VCaP (cell line): Measurements from ENCODE around the gene MMP23B.
"Not testable (repeated sequence)": the region's sequence is repeated elsewhere in the genome, so short reads cannot be mapped to it uniquely, and the experiment has no call there.

Experiments used
- H3K27ac ChIP-seq: fragments of 450-650 bp; 2 replicates; pipeline ENCODE4 v1.5.1; 2017
- TF ChIP-seq, protein P1 (sequence below): fragments of 450-650 bp; conservative IDR thresholded peaks from 2 replicates; pipeline ENCODE4 v1.5.1; 2017; ENCODE audit warnings: mild to moderate bottlenecking, moderate library complexity

The MMP23B gene

DNA sequence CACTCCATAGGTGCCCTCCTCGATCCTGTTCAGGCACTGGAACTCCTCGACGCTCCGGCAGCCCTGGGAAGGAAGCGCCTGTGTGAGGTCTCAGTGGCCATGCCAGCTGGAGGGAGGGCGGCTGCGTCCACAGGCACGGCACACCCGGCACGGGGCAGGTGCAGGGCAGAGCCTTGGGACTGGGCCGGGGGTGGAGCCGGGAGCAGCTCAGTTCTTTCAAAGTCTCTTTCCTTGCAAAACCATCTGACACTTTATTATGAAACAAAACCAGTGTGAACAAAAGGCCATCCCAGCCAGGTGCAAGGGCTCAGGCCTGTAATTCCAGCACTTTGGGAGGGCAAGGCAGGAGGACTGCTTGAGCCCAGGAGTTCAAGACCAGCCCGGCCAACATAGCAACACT lies 6.6 kb downstream of the MMP23B start:
- not testable (repeated sequence) for H3K27ac ChIP-seq

DNA sequence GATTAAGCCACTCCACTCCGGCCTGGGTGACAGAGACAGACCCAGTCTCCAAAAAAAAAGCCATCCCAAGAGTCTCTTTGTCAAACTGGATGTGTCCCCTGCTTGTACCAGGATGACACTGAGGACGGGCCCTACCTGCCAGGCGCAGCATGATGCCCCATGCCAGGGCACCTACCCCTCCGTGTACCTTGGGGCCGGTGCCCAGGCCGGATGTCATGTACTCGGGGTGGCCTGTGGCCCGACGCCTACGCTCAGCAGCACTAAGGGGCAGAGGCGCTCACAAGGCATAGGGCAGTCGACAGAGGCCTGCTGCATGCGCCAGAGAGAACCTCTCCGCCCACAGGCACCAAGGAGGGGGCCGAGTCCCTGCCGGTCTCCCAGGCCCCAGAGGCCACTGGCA lies 7.4 kb downstream of the MMP23B start:
- not testable (repeated sequence) for H3K27ac ChIP-seq

DNA sequence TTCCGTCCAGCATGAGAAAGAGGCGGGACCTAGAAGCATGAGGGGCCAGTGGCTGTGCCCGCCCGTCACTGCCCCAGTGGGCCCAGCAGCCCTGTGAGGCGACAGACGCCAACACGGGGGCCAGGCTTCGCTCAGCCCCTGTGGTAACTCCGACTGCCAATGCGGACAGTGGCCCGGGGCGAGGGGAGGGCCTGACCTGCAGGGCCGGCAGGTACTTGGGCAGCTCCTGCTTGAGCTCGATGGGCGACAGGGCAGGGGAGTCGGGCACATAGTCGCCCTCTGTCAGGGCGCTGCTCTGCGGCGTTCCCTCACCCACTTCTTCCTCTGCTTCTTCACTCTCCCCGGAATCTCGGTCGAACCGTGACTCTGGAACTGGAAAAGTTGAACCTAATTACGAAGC lies 8.1 kb downstream of the MMP23B start:
- H3K27ac ChIP-seq = not testable (repeated sequence)

DNA sequence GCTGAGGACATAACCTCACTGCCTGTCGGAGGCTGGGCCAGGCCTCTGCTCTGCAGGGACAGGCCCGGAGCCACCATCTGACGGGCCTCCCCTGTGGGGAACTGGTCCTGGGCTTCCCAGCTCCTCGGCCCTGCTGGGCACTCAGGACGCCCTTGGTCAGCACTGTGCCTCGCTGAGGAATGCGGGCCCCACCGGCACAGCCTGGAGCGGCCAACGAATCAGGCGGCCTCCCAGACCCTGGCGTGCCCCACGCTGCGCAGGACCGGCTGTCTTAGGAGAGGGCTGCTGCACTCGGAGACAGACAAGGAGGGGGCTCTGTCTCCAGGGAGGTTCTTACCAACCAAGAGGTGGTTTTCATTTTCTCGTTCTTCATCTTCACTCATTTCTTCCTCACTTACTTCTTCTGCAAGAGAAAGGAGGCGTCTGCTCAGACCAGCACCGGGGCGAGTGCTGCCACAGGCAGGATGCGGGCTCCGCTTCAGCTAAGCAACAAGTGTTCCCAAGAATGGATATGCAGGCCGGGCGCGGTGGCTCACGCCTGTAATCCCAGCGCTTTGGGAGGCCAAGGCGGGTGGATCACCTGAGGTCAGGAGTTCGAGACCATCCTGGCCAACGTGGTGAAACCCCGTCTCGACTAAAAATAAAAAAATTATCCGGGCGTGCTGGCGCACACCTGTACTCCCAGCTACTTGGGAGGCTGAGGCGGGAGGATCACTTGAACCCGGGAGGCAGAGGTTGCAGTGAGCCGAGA lies 8.9 kb downstream of the MMP23B start:
- H3K27ac ChIP-seq = not testable (repeated sequence)

DNA sequence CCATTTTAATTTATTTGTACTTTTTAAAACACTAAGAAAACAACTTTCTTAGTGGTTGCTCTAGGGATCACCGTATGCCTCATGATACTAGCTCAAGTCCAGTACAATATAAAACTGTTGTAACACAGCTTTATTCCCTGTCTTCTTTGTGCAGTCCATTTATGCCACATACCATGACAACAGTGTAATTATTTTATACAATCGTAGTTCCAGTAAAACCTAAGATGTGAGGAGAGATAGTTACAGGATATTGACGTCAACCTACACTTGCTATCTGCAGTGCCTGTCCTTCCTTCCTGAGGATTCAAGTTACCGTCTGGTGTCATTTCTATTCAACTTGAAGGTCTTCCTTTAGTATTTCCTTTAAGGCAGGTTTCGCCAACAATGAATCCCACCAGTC lies 14.4 kb downstream of the MMP23B start:
- not testable (repeated sequence) for H3K27ac ChIP-seq

DNA sequence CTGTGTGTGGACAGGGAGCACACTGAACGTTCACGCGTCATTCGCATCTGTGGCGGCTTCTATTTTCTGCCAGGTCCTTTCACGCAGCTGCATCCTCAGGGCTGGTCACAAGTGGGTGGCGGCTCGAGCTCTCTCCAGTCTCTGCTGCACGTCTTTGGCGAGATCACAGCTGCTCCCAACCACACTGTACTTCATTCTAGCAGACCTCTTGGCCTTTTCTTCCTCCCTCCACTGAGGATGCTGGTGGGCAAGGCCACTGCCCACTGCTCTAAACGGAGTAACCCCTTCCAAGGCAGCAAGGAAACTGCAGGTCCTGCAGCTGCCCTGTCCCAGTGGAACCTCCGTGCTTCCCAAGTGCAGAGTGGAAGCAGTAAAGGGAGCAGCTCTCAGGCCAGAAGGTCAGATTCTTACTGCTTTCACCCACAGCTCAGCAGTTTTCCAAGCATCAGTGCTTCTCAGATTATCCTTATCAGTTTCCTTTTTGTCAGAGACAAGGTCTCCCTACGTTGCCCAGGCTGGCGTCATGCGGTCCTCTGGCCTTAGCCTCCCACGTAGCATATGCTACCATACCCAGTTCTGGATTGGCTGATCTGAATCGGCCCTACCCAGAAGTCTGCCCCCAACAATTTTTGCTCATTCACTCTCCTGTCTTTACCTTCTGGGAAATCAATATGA lies 15.7 kb downstream of the MMP23B start:
- H3K27ac ChIP-seq = not testable (repeated sequence)

DNA sequence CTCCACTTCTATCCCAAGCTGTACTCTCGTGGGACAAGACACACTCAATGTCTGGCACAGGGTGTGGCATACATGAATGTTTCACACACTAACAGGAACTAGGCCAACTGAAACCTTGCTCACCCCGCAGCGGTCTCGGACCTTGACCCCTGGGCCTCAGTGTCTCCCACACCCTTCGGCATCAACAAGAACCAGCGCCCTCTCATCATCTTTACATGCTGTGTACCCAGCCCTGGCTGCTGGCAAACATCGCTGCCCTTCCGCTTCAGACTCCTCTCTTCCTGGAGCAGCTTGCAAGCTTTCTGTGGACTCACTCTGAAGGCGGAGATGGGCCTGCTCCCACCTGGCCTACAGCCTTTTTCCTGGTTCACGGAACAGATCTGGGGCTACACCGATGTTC lies 16.3 kb downstream of the MMP23B start:
- not testable (repeated sequence) for H3K27ac ChIP-seq

DNA sequence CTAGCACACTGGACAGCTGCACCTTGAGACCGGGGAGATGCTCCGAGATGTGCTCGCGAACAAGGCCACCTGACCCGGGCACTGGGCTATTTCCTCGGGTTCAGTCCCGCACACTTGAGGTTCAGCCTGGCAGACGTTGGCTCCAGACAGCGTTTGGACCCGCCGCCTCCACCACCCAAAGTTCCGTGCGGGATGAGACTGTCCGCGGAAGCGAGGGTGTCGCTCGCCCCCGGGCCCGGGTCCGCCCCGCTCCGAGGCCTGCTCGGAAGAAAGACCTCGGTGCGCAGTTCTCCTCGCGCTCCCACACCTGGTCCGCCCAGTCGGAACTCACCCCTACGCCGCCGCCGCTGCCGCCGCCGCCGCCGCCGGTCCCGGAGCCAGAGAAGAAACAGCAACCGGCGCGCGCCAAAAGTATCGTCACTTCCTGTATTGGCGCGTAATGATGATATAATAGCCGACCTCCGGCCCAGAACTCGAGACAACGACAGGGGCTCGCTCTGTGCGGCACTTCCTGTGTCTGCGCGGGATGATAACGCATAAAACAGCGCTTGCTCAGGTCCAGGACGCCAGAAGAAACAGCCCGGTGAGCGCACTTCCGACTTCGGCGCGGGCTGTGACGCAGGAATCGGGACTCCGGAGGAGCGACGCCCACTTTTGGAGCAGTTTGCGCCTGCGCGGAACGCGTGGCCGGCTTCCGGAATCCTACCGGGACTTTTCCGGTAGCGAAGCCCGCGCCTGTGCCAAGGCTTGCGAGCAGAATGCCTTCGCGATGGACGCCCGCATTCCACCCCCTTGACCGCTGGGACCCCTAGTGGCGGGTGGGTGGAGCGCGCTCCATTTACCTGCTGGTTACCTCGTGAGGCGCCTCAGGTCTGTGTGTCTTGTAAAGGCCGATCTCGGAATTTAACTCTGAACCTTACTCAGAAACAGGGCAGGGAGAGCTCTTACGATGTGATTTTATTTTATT lies 26.9 kb downstream of the MMP23B start, which contains the start of gene CDK11B:
TSS of gene CDK11B (minus strand) at position 422 of the 967 bp plus-strand sequence. CDS start 1,519 bp downstream, outside the sequence.
- TF ChIP-seq, protein P1, sequence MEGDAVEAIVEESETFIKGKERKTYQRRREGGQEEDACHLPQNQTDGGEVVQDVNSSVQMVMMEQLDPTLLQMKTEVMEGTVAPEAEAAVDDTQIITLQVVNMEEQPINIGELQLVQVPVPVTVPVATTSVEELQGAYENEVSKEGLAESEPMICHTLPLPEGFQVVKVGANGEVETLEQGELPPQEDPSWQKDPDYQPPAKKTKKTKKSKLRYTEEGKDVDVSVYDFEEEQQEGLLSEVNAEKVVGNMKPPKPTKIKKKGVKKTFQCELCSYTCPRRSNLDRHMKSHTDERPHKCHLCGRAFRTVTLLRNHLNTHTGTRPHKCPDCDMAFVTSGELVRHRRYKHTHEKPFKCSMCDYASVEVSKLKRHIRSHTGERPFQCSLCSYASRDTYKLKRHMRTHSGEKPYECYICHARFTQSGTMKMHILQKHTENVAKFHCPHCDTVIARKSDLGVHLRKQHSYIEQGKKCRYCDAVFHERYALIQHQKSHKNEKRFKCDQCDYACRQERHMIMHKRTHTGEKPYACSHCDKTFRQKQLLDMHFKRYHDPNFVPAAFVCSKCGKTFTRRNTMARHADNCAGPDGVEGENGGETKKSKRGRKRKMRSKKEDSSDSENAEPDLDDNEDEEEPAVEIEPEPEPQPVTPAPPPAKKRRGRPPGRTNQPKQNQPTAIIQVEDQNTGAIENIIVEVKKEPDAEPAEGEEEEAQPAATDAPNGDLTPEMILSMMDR = peak; percentile 68
- H3K27ac ChIP-seq = peak within 1 kb of the TSS; percentile 94

DNA sequence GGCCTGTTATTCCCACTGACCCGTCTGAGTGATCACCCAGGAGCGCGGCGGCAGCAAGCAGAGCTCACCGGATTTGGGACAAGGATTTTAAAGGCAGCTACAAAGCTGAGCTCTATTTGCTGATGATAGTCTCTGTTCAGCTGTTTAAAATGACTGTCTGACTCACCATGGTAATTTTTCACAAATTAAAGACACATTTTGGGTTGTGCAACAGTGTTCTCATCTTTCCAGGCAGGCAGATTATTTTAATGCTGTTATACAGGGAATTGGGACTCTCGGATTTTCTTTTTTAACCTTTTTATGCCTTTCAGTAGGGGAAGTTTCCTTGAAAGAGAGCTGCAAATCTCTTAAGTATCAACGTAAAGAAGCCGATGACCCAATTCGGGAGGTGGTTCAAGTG lies 30.4 kb downstream of the MMP23B start:
- not testable (repeated sequence) for H3K27ac ChIP-seq

DNA sequence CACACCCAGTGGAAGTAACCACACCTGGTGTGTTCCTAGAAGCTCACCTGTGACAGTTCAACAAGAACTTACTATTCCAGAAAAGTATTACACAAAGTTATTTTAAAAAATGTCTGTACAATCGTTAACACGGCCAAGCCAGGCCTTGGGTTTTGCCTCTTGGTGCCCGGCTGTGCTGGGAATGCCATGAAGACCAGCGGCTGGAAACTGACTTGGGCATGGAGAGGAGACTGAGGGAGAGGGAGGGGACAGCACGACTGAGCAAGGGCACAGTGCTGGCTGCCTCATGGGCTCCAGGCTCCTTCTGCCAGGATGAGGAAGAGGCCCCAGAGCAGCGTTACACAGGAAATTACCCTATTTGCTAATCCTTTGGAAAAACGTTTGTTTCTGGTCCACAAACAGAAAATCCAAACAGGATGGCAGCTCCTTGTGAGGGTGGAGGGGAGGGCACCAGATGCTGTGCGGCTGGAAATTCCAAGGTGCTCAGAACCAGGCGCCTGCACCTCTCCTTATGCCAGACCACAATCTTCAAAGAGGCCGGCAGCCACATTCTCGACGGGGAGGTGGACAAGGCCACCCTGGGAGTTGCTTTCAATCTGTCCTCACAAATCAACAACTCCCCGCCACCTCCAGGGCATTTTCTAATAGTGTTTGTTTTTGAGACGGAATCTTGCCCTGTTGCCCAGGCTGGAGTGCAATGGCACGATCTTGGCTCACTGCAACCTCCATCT lies 31.0 kb downstream of the MMP23B start:
- not testable (repeated sequence) for H3K27ac ChIP-seq

DNA sequence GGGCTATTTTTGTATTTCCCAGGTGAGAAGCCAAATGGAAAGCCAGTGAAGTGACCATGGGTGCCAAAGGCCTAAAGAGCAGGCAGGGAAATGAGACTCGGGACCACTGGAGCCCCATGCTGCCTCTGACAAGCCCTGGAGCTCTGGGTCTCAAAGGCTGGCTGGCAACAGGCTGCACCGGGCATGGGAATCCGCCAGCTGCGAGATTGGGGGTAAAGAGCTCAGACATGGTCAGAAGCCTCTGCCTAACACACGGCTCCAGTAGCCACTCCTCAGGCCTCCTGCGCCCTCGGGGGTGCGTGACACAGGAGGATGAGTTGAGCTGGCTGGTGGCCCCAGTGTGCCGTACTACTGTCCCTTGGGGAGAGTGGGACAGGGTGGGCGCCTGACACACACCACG lies 32.3 kb downstream of the MMP23B start:
- not testable (repeated sequence) for H3K27ac ChIP-seq

DNA sequence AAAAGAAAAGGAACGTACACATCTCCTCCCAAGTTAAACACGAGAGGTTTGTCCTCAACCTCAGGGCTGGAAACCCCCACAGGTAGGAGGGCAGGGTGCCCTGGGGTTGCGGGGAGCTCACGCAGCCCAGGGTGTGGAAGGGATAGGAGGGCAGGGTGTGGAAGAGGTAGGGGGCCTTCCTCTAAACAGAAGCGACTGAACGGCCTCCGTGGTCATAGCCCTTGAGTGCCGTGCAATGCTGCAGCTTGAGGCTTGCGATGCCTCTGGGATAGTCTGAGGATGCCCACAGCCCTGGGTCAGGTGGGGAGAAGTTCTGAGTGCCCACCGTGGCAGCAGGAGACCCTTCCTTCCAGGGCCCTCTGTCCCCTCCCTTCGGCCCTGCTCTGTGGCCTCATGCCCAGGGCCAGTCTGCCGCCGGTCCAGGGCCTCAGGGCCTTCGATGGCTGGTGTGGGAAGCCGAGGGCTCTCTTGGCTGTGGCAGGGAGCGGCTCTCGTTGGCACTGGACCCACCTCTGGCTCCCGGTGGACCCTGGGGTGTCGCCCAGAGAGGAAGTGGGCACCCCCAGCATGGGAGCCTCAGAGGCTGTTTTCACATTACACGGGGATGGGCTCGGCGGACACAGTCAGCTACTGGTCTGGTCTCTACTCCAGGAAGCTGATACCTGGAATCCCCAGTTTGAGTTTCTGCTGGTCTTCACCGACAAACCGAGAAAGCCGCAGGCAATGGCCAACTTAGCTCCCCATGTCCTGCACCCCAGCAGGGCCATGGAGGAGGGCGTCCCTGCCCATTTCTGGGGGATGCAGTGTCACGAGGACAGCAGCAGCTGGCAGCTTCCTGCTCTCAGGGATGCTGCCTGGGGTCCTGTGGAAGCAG lies 33.2 kb downstream of the MMP23B start:
- no peak overlapping the region for H3K27ac ChIP-seq
- TF ChIP-seq, protein P1 = no peak
